Natural killer cell (primary cell): ENCODE measurements around the gene ENAH. TPM values are rescaled to one million over a fixed set of nuclear protein-coding genes. Genes with fewer than 3 reads are reported as not detected.

Source experiments
- ATAC-seq, 3 donors: fragments of 150-1000 bp in 2 of 3; fragments of 200-7000 bp in 1 of 3; cut with Tn5 transposase; 1 replicate in 1 of 3; 2 replicates in 2 of 3; pipeline ENCODE4 v1.10.0; 2021; ENCODE audit warnings: mild to moderate bottlenecking in 2 of 3, moderate library complexity in 2 of 3
- DNase-seq, 2 donors: peaks; one replicate each; pipeline versions ENCODE4 v3.0.0 to v3.0.0-alpha.2; 2013 to 2021; ENCODE audit warnings: mixed read lengths in 1 of 2
- H3K27ac ChIP-seq: one replicate; pipeline ENCODE4 v1.5.1; 2013; ENCODE audit warnings: mild to moderate bottlenecking, low read length
- H3K27me3 ChIP-seq: one replicate; pipeline ENCODE4 v1.6.1; 2013; ENCODE audit warnings: low read length; ENCODE audit not compliant: control insufficient read depth, insufficient read depth
- H3K36me3 ChIP-seq: one replicate; pipeline ENCODE4 v1.6.1; 2013; ENCODE audit warnings: low read length; ENCODE audit not compliant: control insufficient read depth, insufficient read depth
- H3K4me1 ChIP-seq: one replicate; pipeline ENCODE4 v1.6.1; 2013; ENCODE audit warnings: low read length; ENCODE audit not compliant: control insufficient read depth, insufficient read depth
- H3K4me3 ChIP-seq: one replicate; pipeline ENCODE4 v1.5.1; 2013; ENCODE audit warnings: low read length
- H3K9me3 ChIP-seq: one replicate; pipeline ENCODE4 v1.6.1; 2013; ENCODE audit warnings: low read length; ENCODE audit not compliant: control insufficient read depth, insufficient read depth
- H3K27ac Mint-ChIP-seq, 2 donors: one replicate each; pipeline ENCODE4 v1.8.0; 2022; ENCODE audit warnings: mild to moderate bottlenecking in 2 of 2, mixed read lengths in 2 of 2, moderate library complexity in 1 of 2
- H3K27me3 Mint-ChIP-seq, 2 donors: one replicate each; pipeline ENCODE4 v1.8.0; 2022; ENCODE audit warnings: low read depth in 2 of 2, mixed read lengths in 2 of 2
- H3K36me3 Mint-ChIP-seq: one replicate; pipeline ENCODE4 v1.8.0; 2022; ENCODE audit warnings: mixed read lengths
- H3K4me1 Mint-ChIP-seq, 2 donors: one replicate each; pipeline ENCODE4 v1.8.0; 2022; ENCODE audit warnings: mixed read lengths in 2 of 2
- H3K4me3 Mint-ChIP-seq: one replicate; pipeline ENCODE4 v1.8.0; 2022; ENCODE audit warnings: mild to moderate bottlenecking, moderate library complexity, mixed read lengths
- H3K9me3 Mint-ChIP-seq, 2 donors: one replicate each; pipeline ENCODE4 v1.8.0; 2022; ENCODE audit warnings: mixed read lengths in 2 of 2
- CTCF ChIP-seq: fragments of 200-600 bp; IDR thresholded peaks from one replicate; pipeline ENCODE4 v1.8.0; 2022; ENCODE audit warnings: antibody characterized with exemption
- WGBS: methylation state at CpG from one replicate; pipeline ENCODE4 v1.1.7; 2013; ENCODE audit warnings: missing lambda C conversion rate; ENCODE audit not compliant: insufficient coverage; 5-methylcytosine and 5-hydroxymethylcytosine counted together
- intact Hi-C: fragments of 100-400 bp; cut with micrococcal nuclease; formaldehyde crosslinking; loops from one replicate; pipeline ENCODE4 v1.14.2; 2022
- total RNA-seq, 4 donors: library from RNA; stranded (reverse); fragments of 120-200 nt in 1 of 4; gene quantifications; one replicate each; pipeline versions ENCODE4 v1.2.3 to v1.2.4, GENCODE V29; 2013 to 2022

Gene ENAH
- total RNA-seq, 3 donors from 2014 or later (not counting 1 experiment from before 2014, with no cell fraction given): not detected

- no peaks in the 10 kb centered on the region for H3K9me3 Mint-ChIP-seq
- WGBS: 96% methylated on average over 6 of the region's 6 CpGs
- DNase-seq: no peak
- Histone ChIP-seq H3K27me3 (peaks cover 5% of the 10 kb centered on the region), H3K4me1 (no peaks in the 10 kb centered on the region), H3K36me3 (no peaks in the 10 kb centered on the region), H3K9me3 (no peaks in the 10 kb centered on the region), H3K4me3 (no peak overlapping the region), H3K27ac (no peak overlapping the region)
- TF ChIP-seq CTCF: no peak
- H3K27me3 Mint-ChIP-seq: peaks cover 5 to 13% of the 10 kb centered on the region in 2 donors
- intact Hi-C loops: no loop called here
- H3K27ac Mint-ChIP-seq: no peak overlapping the region
- H3K4me3 Mint-ChIP-seq: no peak overlapping the region
- ATAC-seq: no peak
- H3K36me3 Mint-ChIP-seq: no peaks in the 10 kb centered on the region
- H3K4me1 Mint-ChIP-seq: no peaks in the 10 kb centered on the region
Observed at GRCh38 chr1:225493591-225494246, 159.2 kb downstream of the ENAH start.

- H3K27me3 Mint-ChIP-seq: peaks cover 0 to under 1% of the 10 kb centered on the region in 2 donors
- Histone ChIP-seq H3K27ac (no peak overlapping the region), H3K4me3 (no peak overlapping the region), H3K36me3 (no peaks in the 10 kb centered on the region), H3K4me1 (no peaks in the 10 kb centered on the region), H3K9me3 (no peaks in the 10 kb centered on the region), H3K27me3 (peaks cover 2% of the 10 kb centered on the region)
- TF ChIP-seq CTCF: no peak
- 92% methylated on average over 5 of the region's 5 CpGs for WGBS
- intact Hi-C loops: no loop called here
- H3K4me1 Mint-ChIP-seq: no peaks in the 10 kb centered on the region
- H3K4me3 Mint-ChIP-seq: no peak overlapping the region
- H3K27ac Mint-ChIP-seq: no peak overlapping the region
- no peaks in the 10 kb centered on the region for H3K36me3 Mint-ChIP-seq
- ATAC-seq (no peak), DNase-seq (no peak)
- no peaks in the 10 kb centered on the region for H3K9me3 Mint-ChIP-seq
Observed at GRCh38 chr1:225488676-225489075, 164.2 kb downstream of the ENAH start.

GRCh38 chr1:225486856-225487255, 166.1 kb downstream of the ENAH start:
- intact Hi-C loops: no loop called here
- Mint-ChIP-seq H3K27me3 (no peaks in the 10 kb centered on the region), H3K27ac (no peak overlapping the region), H3K4me1 (no peaks in the 10 kb centered on the region), H3K4me3 (no peak overlapping the region), H3K9me3 (no peaks in the 10 kb centered on the region), H3K36me3 (no peaks in the 10 kb centered on the region)
- no peaks in the 10 kb centered on the region for H3K4me1 ChIP-seq
- no peak for ATAC-seq
- DNase-seq: no peak
- WGBS: 93% methylated on average over 2 of the region's 2 CpGs
- H3K27ac ChIP-seq: no peak overlapping the region
- H3K36me3 ChIP-seq: no peaks in the 10 kb centered on the region
- no peaks in the 10 kb centered on the region for H3K9me3 ChIP-seq
- TF ChIP-seq CTCF: no peak
- H3K27me3 ChIP-seq: no peaks in the 10 kb centered on the region
- no peak overlapping the region for H3K4me3 ChIP-seq

- TF ChIP-seq CTCF: no peak
- Mint-ChIP-seq H3K36me3 (no peaks in the 10 kb centered on the region), H3K27ac (no peak overlapping the region), H3K9me3 (no peaks in the 10 kb centered on the region), H3K27me3 (no peaks in the 10 kb centered on the region), H3K4me1 (no peaks in the 10 kb centered on the region), H3K4me3 (no peak overlapping the region)
- no peaks in the 10 kb centered on the region for H3K9me3 ChIP-seq
- DNase-seq: no peak
- H3K4me3 ChIP-seq: no peak overlapping the region
- H3K4me1 ChIP-seq: no peaks in the 10 kb centered on the region
- H3K27ac ChIP-seq: no peak overlapping the region
- no peaks in the 10 kb centered on the region for H3K36me3 ChIP-seq
- intact Hi-C loops: no loop called here
- no peaks in the 10 kb centered on the region for H3K27me3 ChIP-seq
- ATAC-seq: no peak
- 86% methylated on average over 5 of the region's 6 CpGs for WGBS
Observed at GRCh38 chr1:225485991-225486530, 166.9 kb downstream of the ENAH start.
